Measurements from ENCODE around the gene DOK4.
"Not testable (repeated sequence)": the region's sequence is repeated elsewhere in the genome, so short reads cannot be mapped to it uniquely, and the experiment has no call there.

DOK4 gene

DNA sequence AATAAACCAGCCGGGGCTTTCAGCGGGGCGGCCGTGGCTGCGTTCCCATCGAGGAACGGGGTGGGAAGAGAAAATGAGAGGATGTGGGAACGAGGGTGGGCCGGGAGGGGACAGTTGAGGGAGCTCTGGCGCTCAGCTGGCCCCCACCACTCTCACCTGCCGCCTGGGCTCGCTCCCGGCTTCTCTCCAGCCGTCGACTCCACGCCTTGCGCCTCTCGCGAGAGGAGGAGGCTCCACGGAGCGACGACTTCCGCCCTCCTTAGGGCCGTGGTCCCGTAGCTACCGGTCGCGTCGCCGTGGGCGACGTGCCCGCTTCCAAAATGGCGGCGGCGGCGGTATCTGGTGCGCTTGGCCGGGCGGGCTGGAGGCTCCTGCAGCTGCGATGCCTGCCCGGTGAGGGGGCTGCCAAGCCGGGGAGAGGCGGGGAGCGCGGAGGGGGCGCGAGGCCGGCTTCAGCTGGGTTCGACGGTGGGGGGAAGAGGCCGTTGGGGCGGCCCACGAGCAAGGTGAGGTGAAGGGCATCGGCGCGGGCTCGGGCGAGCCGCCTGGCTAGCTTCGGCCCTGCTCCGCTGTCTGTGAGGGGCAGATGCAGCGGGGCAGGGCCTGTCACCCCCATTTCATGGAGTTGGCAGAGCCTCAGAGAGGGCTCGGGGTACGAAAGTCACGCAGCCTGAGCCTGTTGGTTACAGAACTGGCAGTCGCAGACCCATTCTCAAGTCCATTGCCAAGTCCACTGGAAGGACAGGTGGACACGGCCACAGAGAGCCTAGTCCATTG, 38.9 kb downstream of the DOK4 start, which contains the start of the genes CIAPIN1 and COQ9:
CIAPIN1 (minus strand) TSS at position 200 of the 777 bp plus-strand sequence. CDS start 6,457 bp downstream, outside the sequence.
COQ9 (plus strand) TSS at position 294 of the 777 bp plus-strand sequence; CDS start at position 321, 27 bp downstream.
- Histone ChIP-seq H3K27me3 (no peaks in the 10 kb centered on the region), H3K4me1 (no peaks in the 10 kb centered on the region), H3K4me3 (ENCODE audit: low read depth, low read length) (peak within 1 kb of the TSS; percentile 91), H3K9me3 (no peaks in the 10 kb centered on the region), H3K36me3 (peaks cover 16% of the 10 kb centered on the region)
- TF ChIP-seq, protein P1, sequence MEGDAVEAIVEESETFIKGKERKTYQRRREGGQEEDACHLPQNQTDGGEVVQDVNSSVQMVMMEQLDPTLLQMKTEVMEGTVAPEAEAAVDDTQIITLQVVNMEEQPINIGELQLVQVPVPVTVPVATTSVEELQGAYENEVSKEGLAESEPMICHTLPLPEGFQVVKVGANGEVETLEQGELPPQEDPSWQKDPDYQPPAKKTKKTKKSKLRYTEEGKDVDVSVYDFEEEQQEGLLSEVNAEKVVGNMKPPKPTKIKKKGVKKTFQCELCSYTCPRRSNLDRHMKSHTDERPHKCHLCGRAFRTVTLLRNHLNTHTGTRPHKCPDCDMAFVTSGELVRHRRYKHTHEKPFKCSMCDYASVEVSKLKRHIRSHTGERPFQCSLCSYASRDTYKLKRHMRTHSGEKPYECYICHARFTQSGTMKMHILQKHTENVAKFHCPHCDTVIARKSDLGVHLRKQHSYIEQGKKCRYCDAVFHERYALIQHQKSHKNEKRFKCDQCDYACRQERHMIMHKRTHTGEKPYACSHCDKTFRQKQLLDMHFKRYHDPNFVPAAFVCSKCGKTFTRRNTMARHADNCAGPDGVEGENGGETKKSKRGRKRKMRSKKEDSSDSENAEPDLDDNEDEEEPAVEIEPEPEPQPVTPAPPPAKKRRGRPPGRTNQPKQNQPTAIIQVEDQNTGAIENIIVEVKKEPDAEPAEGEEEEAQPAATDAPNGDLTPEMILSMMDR (IDR thresholded peaks at IDR 0.05; ENCODE audit: low read depth, low read length): no peak
- DNase-seq: peak; percentile 97

DNA sequence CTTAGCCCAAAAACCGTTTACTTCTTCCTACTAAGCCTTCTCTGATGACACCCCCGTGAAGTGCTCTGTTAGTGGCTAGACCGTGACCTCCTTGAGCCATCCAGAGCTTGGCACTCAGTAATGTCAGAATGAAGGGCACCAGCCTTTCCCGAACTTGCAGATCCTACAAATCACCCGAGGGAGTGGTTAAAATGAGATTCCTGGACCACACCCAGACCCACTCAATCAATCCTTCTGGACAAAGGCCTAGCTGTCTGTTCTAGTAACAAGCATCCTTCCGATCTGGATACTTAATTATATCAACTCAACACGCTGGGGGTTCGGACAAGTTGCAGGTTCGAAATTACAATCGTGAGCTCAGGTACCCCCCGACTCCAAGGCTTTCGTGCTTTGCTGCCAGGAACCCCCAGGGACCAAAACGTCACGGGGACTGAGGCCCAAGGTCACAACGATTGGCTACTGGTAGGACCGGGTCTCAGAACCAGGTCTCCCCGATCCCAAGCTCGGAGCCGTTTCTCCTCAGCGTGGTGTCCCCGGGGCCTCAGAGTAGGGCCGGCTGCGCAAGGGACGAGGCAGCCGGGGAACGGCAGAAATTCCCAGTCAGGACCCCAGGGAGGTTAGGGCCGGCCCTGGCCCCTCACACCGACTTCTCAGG, 39.6 kb downstream of the DOK4 start:
- Histone ChIP-seq H3K4me1 (no peaks in the 10 kb centered on the region), H3K27me3 (no peaks in the 10 kb centered on the region), H3K36me3 (peaks cover 9% of the 10 kb centered on the region), H3K4me3 (ENCODE audit: low read depth, low read length) (peak overlapping the region; percentile 91), H3K9me3 (no peaks in the 10 kb centered on the region)
- peak; percentile 67 for DNase-seq
- TF ChIP-seq, protein P1 (IDR thresholded peaks at IDR 0.05; ENCODE audit: low read depth, low read length): no peak

DNA sequence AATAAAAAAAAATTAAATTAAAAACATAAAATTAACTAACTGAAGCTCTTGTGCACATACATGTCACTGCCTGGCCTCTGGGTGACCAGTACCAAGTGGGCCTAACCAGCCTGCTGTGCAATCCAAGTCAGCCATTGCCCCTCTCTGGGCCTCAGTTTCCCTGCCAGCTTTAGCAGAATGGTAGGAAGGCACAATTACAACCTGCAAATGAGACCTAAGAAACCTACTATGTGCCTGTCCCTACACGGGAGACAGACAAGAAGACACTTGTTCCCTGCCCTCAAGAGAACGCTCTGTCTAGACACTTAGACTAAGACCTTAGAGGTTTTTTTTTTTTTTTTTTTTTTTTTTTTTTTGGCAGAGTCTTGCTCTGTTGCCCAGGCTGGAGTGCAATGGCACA, 40.8 kb downstream of the DOK4 start:
- TF ChIP-seq, protein P1 (IDR thresholded peaks at IDR 0.05; ENCODE audit: low read depth, low read length): no peak
- DNase-seq: no peak
- H3K4me1 ChIP-seq: no peaks in the 10 kb centered on the region

DNA sequence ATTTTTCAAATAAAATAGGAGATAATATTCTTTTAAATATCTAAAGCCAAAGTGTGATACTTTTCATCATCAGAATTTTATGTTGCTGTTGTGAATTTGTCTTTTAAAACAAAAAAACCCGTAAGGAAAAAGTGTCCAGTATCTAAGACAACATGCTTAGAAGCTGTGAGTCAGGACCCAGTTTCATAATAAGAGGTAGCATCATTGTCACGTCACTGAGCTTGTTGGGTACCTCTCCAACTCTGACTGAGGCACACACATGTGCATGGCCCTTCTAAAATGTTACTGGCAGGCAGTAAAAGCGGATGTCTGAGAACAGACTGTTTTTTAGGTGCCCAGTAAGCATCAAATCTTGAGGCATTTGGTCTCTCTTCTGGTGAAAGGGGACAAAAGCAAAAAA, 41.6 kb downstream of the DOK4 start:
- Histone ChIP-seq H3K27me3 (no peaks in the 10 kb centered on the region), H3K9me3 (no peaks in the 10 kb centered on the region), H3K4me3 (ENCODE audit: low read depth, low read length) (no peak overlapping the region), H3K4me1 (no peaks in the 10 kb centered on the region), H3K36me3 (peaks cover 18% of the 10 kb centered on the region)
- no peak for DNase-seq
- TF ChIP-seq, protein P1 (IDR thresholded peaks at IDR 0.05; ENCODE audit: low read depth, low read length): no peak

More for the DNA sequence above, 40.8 kb downstream of the DOK4 start:
- Histone ChIP-seq H3K36me3 (peaks cover 10% of the 10 kb centered on the region), H3K27me3 (no peaks in the 10 kb centered on the region), H3K4me3 (ENCODE audit: low read depth, low read length) (no peak overlapping the region), H3K9me3 (no peaks in the 10 kb centered on the region)

DNA sequence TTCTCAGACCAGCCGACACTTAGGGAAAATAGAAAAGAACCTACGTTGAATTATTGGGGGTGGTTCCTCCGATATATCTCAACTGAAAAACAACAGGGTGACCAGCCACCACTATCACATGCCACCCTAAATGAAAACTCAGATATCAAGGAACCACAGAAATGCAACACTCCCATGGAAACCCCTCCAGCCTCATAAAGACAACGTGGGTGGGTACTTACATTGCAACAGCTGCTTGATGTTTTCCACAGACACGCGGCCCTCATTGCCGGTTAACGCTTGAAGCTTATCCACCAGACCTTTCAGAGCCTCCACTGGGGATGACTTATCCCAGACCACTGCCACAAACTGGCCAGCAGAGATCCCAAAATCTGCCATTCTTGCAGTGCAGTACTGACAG, 45.7 kb downstream of the DOK4 start:
- H3K4me1 ChIP-seq; H3K27me3 ChIP-seq; H3K9me3 ChIP-seq; H3K4me3 ChIP-seq (ENCODE audit: low read depth, low read length); DNase-seq: not testable (repeated sequence)
- H3K36me3 ChIP-seq: peaks cover 50% of the 10 kb centered on the region

DNA sequence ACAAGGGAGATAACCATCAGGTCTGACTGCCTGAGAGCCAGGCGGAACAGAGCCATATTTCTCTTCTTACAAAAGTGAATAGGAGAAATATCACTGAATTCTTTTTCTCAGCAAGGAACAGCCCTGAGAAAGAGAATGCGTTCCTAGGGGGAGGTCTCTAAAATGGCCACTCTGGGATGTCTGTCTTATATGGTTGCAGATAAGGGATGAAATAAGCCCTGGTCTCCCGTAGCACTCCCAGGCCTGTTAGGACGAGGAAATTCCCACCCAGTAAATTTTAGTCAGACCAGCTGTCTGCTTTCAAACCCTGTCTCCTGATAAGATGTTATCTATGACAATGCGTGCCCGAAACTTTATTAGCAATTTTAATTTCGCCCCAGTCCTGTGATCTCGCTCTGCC, 46.3 kb downstream of the DOK4 start:
- H3K36me3 ChIP-seq: peaks cover 56% of the 10 kb centered on the region
- not testable (repeated sequence) for H3K27me3 ChIP-seq; H3K4me3 ChIP-seq (ENCODE audit: low read depth, low read length); DNase-seq; H3K9me3 ChIP-seq; H3K4me1 ChIP-seq

DNA sequence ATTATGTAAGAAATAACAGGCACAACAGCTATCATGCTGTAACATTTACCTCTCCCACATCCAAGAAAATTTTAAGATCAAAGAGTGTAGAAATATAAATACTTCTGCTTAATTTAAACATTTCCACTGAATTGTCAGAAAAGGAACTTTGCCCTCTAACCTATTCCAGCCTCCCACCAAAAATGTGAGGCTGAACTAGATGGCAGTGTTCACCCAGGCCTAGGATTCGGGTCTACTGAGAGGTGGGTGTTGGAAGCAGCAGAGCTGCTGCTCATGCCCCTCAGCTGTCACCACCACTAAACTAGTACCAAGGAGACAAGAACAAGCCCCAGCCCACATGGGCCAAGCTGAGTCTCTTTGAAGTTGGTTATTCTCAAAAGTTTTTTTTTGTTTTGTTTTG, 50.5 kb downstream of the DOK4 start:
- TF ChIP-seq, protein P1 (IDR thresholded peaks at IDR 0.05; ENCODE audit: low read depth, low read length): no peak
- H3K27me3 ChIP-seq: no peaks in the 10 kb centered on the region
- H3K4me3 ChIP-seq (ENCODE audit: low read depth, low read length): no peak overlapping the region
- peaks cover 85% of the 10 kb centered on the region for H3K36me3 ChIP-seq
- H3K9me3 ChIP-seq: no peaks in the 10 kb centered on the region
- DNase-seq: no peak
- no peaks in the 10 kb centered on the region for H3K4me1 ChIP-seq

All from BE2C (cell line).